H9 (cell line): ENCODE data around the gene TACR2. TPM values are rescaled to one million over a fixed set of nuclear protein-coding genes. Genes with fewer than 3 reads are reported as not detected.

Source experiments
- DNase-seq: peaks from one replicate; pipeline ENCODE4 v3.0.0-alpha.2; 2017
- H2AFZ ChIP-seq: one replicate; pipeline ENCODE4 v1.6.1; 2013; ENCODE audit warnings: mild to moderate bottlenecking, low read length, control low read depth, moderate library complexity
- H2AK5ac ChIP-seq: 2 replicates; pipeline ENCODE4 v1.6.1; 2013; ENCODE audit warnings: low read length, control low read depth, mixed read lengths; ENCODE audit not compliant: insufficient read length
- H2BK120ac ChIP-seq: one replicate; pipeline ENCODE4 v1.6.1; 2013; ENCODE audit warnings: low read depth, mild to moderate bottlenecking, low read length, control low read depth, inconsistent platforms; ENCODE audit not compliant: poor library complexity, severe bottlenecking
- H2BK12ac ChIP-seq: 2 replicates; pipeline ENCODE4 v1.6.1; 2013; ENCODE audit warnings: low read length, control low read depth, mixed read lengths, low read depth; ENCODE audit not compliant: insufficient read length
- H2BK15ac ChIP-seq: 2 replicates; pipeline ENCODE4 v1.6.1; 2013; ENCODE audit warnings: low read depth, low read length, control low read depth
- H2BK20ac ChIP-seq: one replicate; pipeline ENCODE4 v1.6.1; 2013; ENCODE audit warnings: low read depth, mild to moderate bottlenecking, low read length, control low read depth, inconsistent platforms; ENCODE audit not compliant: poor library complexity, severe bottlenecking
- H2BK5ac ChIP-seq: 2 replicates; pipeline ENCODE4 v1.6.1; 2013; ENCODE audit warnings: low read length, control low read depth, mixed read lengths; ENCODE audit not compliant: insufficient read length
- H3K14ac ChIP-seq: 2 replicates; pipeline ENCODE4 v1.6.1; 2013; ENCODE audit warnings: low read length, control low read depth; ENCODE audit not compliant: insufficient read depth
- H3K18ac ChIP-seq: 2 replicates; pipeline ENCODE4 v1.6.1; 2013; ENCODE audit warnings: low read depth, mild to moderate bottlenecking, mixed read lengths, low read length, control low read depth; ENCODE audit not compliant: insufficient read length
- H3K23ac ChIP-seq: 2 replicates; pipeline ENCODE4 v1.6.1; 2013; ENCODE audit warnings: low read length, control low read depth, mixed read lengths, low read depth; ENCODE audit not compliant: insufficient read length
- H3K23me2 ChIP-seq: 2 replicates; pipeline ENCODE4 v1.6.1; 2013; ENCODE audit warnings: low read depth, mild to moderate bottlenecking, mixed read lengths, low read length, control low read depth; ENCODE audit not compliant: insufficient read length, poor library complexity, severe bottlenecking
- H3K27ac ChIP-seq: 2 replicates; pipeline ENCODE4 v1.5.1; 2013; ENCODE audit warnings: low read length, control low read depth, mixed read lengths, low read depth; ENCODE audit not compliant: insufficient read length
- H3K27me3 ChIP-seq: 2 replicates; pipeline ENCODE4 v1.6.1; 2013; ENCODE audit warnings: low read length, control low read depth, inconsistent platforms; ENCODE audit not compliant: insufficient read depth
- H3K4ac ChIP-seq: 2 replicates; pipeline ENCODE4 v1.6.1; 2013; ENCODE audit warnings: low read depth, mild to moderate bottlenecking, control low read depth, inconsistent platforms, low read length, moderate library complexity
- H3K4me1 ChIP-seq: 2 replicates; pipeline ENCODE4 v1.6.1; 2013; ENCODE audit warnings: low read length, control low read depth, inconsistent platforms; ENCODE audit not compliant: insufficient read depth
- H3K4me2 ChIP-seq: 2 replicates; pipeline ENCODE4 v1.6.1; 2013; ENCODE audit warnings: low read length, control low read depth, mixed read lengths; ENCODE audit not compliant: insufficient read length, insufficient read depth
- H3K56ac ChIP-seq: 2 replicates; pipeline ENCODE4 v1.6.1; 2013; ENCODE audit warnings: low read depth, mild to moderate bottlenecking, mixed read lengths, low read length, control low read depth; ENCODE audit not compliant: insufficient read length
- H3K79me1 ChIP-seq: 2 replicates; pipeline ENCODE4 v1.6.1; 2013; ENCODE audit warnings: low read depth, mild to moderate bottlenecking, moderate library complexity, low read length, control low read depth, inconsistent platforms; ENCODE audit not compliant: insufficient read depth, poor library complexity, severe bottlenecking
- H3K79me2 ChIP-seq: 2 replicates; pipeline ENCODE4 v1.6.1; 2013; ENCODE audit warnings: low read length, control low read depth, inconsistent platforms; ENCODE audit not compliant: insufficient read depth
- H3K9ac ChIP-seq: 2 replicates; pipeline ENCODE4 v1.6.1; 2013; ENCODE audit warnings: low read length, control low read depth, mixed read lengths; ENCODE audit not compliant: insufficient read length; ENCODE audit errors: extremely low read depth
- H3K9me3 ChIP-seq: one replicate; pipeline ENCODE4 v1.6.1; 2013; ENCODE audit warnings: low read depth, low read length, inconsistent platforms; ENCODE audit not compliant: control insufficient read depth
- H3T11ph ChIP-seq: one replicate; pipeline ENCODE4 v1.6.1; 2013; ENCODE audit warnings: mild to moderate bottlenecking, low read length, control low read depth, inconsistent platforms
- H4K20me1 ChIP-seq: one replicate; pipeline ENCODE4 v1.6.1; 2013; ENCODE audit not compliant: control insufficient read depth, insufficient read length, insufficient read depth
- H4K5ac ChIP-seq: 2 replicates; pipeline ENCODE4 v1.6.1; 2013; ENCODE audit warnings: low read depth, mild to moderate bottlenecking, mixed read lengths, low read length, control low read depth; ENCODE audit not compliant: insufficient read length
- H4K8ac ChIP-seq: replicated peaks from 2 replicates; pipeline ENCODE4 v1.6.1; 2013; ENCODE audit warnings: low read length, control low read depth, mixed read lengths, low read depth; ENCODE audit not compliant: insufficient read length
- H4K91ac ChIP-seq: 2 replicates; pipeline ENCODE4 v1.6.1; 2013; ENCODE audit warnings: low read depth, mild to moderate bottlenecking, moderate library complexity, mixed read lengths, low read length, control low read depth; ENCODE audit not compliant: insufficient read length
- H3K27ac Mint-ChIP-seq, 3 experiments: 2 replicates in 2 of 3; 3 replicates in 1 of 3; pipeline ENCODE4 v1.8.0; 2020 to 2021; ENCODE audit warnings: mixed read lengths in 3 of 3, mild to moderate bottlenecking in 1 of 3, moderate library complexity in 1 of 3
- H3K27me3 Mint-ChIP-seq: 2 replicates; pipeline ENCODE4 v1.8.0; 2021; ENCODE audit warnings: low read depth, mild to moderate bottlenecking, moderate library complexity, mixed read lengths
- H3K36me3 Mint-ChIP-seq, 3 experiments: 2 replicates in 2 of 3; 3 replicates in 1 of 3; pipeline ENCODE4 v1.8.0; 2020 to 2021; ENCODE audit warnings: low read depth in 3 of 3, mixed read lengths in 3 of 3; ENCODE audit not compliant: insufficient read depth in 1 of 3
- H3K4me1 Mint-ChIP-seq, 2 experiments: 2 replicates each; pipeline ENCODE4 v1.8.0; 2020; ENCODE audit warnings: mixed read lengths in 2 of 2
- H3K4me3 Mint-ChIP-seq, 2 experiments: 2 replicates in 1 of 2; 3 replicates in 1 of 2; pipeline ENCODE4 v1.8.0; 2020 to 2021; ENCODE audit warnings: mild to moderate bottlenecking in 2 of 2, mixed read lengths in 2 of 2, moderate library complexity in 1 of 2
- H3K9me3 Mint-ChIP-seq, 2 experiments: 2 replicates in 1 of 2; 3 replicates in 1 of 2; pipeline ENCODE4 v1.8.0; 2020; ENCODE audit warnings: mild to moderate bottlenecking in 2 of 2, mixed read lengths in 2 of 2, moderate library complexity in 1 of 2
- CTCF ChIP-seq: fragments of 200-600 bp; sonication (generic); conservative IDR thresholded peaks from 3 replicates; pipeline ENCODE4 v1.8.0; 2021; ENCODE audit warnings: antibody characterized with exemption, mild to moderate bottlenecking
- WGBS: extraction: QIAGEN DNeasy Blood & Tissue Kit; methylation state at CpG from one replicate; pipeline ENCODE4 v1.1.7; 2013; ENCODE audit warnings: missing lambda C conversion rate, low lambda C conversion rate, mixed read lengths; ENCODE audit not compliant: insufficient read length; ENCODE audit errors: extremely low coverage; 5-methylcytosine and 5-hydroxymethylcytosine counted together
- total RNA-seq: library from RNA; stranded (reverse); gene quantifications from 2 replicates; pipeline ENCODE4 v1.2.1, GENCODE V29; 2021

Gene TACR2
- total RNA-seq, 1 experiment from 2014 or later, result not detected

GRCh38 chr10:69451784-69452251 is 35.1 kb upstream of the TACR2 start:
- Histone ChIP-seq H2BK5ac (no peak overlapping the region), H2BK20ac (no peak overlapping the region), H2BK120ac (no peak overlapping the region), H2AK5ac (no peak overlapping the region), H4K5ac (no peak overlapping the region), H3K9ac (no peak overlapping the region), H3K79me2 (no peaks in the 10 kb centered on the region), H3K56ac (no peak overlapping the region), H3K18ac (no peak overlapping the region), H2BK12ac (no peak overlapping the region), H3K23ac (no peak overlapping the region), H3T11ph (no peak overlapping the region), H3K9me3 (no peaks in the 10 kb centered on the region), H3K27me3 (peaks cover 13% of the 10 kb centered on the region; the same call in 1 of the 2 replicates), H2AFZ (no peak overlapping the region), H3K4me2 (peak overlapping the region; percentile 60), H3K23me2 (peaks cover 6% of the 10 kb centered on the region), H4K91ac (no peak overlapping the region), H3K79me1 (no peaks in the 10 kb centered on the region), H4K20me1 (no peaks in the 10 kb centered on the region), H3K4me1 (no peaks in the 10 kb centered on the region), H2BK15ac (no peak overlapping the region), H3K4ac (no peak overlapping the region), H4K8ac (no peak overlapping the region), H3K27ac (no peak overlapping the region), H3K14ac (no peak overlapping the region)
- Mint-ChIP-seq H3K9me3 (no peaks in the 10 kb centered on the region; a peak in 1 of 5 replicates), H3K36me3 (peaks cover 0 to 2% (median 0%) of the 10 kb centered on the region in 3 experiments; a peak in 2 of 7 replicates), H3K4me1 (peaks cover 10 to 17% of the 10 kb centered on the region in 2 experiments), H3K27me3 (peaks cover 71% of the 10 kb centered on the region), H3K27ac (peak overlapping the region in 1 of 3 experiments; percentile 3; a peak in 1 of 7 replicates), H3K4me3 (peak overlapping the region; percentile 71 to 83)
- DNase-seq, result peak; percentile 78
- WGBS, result no CpG with 5 or more reads among the region's 38 CpGs
- no peak for TF ChIP-seq CTCF
